GM21528 (cell line): Measurements from ENCODE around the gene ADARB2.

Experiments used
- ATAC-seq: cut with Tn5 transposase; IDR thresholded peaks from one replicate; pipeline ENCODE4 v1.9.1; 2021; ENCODE audit warnings: mild to moderate bottlenecking, moderate library complexity; ENCODE audit not compliant: unreplicated experiment, low FRiP score

ADARB2 gene

DNA sequence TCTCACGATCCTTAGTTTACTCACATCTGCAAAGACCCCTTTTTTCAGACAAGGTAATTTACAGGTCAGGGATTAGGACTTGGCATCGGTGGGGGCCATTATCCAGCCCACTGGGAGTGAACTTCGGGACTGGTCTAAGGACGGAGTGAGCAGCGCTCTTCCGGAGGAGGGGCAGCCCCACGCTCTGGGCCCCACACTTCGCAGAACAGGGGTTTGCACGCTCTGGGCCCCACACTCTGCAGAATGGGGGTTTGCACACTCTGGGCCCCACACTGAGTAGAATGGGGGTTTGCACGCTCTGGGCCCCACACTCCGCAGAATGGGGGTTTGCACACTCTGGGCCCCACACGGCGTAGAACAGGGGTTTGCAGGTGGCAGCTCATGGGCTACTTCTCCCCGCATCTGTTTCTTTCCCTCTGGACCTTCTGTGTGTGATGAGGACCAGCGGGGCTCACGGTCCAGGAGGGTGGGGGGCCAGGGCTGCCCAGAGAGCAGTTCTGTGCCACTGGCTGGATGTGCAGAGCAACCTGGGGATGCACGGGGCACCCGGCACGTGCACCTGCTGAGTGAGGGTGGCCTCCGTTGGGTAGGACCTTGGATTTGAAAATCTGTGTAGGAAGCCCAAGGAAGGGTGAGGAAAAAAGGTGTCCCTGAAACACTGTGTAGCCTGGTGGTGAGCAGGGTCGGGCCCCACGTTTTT lies 546.4 kb downstream of the ADARB2 start:
- ATAC-seq, result no peak

DNA sequence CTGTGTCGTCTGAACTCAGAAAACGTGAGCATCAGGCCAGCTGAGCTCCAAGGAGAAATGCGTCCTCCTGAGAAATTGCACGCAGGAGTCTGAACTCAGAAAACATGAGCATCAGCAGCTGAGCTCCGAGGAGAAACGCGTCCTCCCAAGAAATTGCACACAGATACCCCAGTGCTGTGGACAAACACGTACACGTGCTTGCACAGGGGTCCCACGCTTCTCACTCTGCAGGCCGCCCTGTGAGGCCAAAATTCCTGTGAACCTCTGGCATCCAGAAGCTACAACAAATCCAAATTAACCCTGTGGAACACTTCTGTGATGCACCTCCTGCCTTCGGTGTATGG lies 547.3 kb downstream of the ADARB2 start:
- no peak for ATAC-seq

DNA sequence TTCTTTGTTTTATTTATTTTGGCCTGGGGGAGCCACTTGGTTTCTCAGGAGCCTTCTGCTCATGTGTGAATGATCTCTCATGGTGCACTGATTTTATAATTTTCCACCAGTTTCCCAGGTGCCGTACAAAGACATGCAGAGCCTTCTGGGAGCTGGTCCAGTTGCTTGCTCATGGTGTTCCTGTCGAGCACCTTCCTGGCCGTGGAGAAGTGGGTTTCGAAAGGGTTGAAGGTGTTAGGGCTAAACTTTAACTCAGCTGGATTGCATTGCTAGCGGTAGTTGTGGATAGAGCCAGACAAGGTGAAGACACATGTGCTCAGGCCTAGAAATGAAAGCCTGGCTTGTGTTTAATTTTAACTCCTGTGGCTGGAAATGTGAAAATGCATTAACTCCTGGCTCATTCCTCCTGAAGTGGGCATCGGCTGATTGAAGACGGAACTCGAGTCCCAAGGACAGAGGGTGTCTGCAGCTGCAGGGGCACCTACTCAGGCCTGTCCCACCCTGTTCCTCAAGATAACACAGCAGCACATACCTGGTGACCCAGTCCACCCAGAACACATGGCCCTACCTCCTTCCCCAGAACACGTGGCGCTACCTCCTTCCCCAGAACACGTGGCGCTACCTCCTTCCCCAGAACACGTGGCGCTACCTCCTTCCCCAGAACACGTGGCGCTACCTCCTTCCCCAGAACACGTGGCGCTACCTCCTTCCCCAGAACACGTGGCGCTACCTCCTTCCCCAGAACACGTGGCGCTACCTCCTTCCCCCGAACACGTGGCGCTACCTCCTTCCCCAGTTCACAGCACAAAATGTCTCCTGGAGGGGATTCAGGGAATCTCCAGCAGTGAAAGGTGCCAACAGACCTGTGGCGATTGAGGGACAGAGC lies 547.9 kb downstream of the ADARB2 start:
- no peak for ATAC-seq

DNA sequence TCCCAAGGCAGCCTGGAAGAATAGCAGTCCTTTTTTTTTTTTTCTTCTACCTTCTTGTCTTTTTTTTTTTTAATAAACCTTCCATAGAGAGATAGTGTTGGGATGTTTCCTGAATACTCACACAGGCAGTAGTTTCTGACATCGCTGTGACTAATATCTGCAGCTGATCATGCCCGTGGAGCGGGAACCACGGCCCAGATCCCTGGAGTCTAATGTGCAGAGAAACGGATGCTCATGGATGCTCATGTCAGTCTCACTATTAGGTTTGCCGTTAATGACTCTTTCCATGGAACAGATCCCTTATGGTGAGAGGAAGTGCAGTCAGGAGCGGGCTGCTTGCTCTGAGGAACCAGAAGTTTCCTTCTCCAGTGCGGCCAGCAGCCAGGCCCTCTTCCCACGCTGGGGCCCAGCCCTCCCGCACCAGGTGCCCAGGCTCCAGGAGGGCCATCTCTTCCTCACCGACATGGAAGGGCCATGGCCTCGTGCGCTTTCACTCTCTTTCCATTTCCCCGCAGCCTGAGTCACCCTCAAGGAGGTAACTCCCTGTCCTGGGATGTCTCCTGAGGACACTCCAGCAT lies 548.7 kb downstream of the ADARB2 start:
- ATAC-seq, result no peak

DNA sequence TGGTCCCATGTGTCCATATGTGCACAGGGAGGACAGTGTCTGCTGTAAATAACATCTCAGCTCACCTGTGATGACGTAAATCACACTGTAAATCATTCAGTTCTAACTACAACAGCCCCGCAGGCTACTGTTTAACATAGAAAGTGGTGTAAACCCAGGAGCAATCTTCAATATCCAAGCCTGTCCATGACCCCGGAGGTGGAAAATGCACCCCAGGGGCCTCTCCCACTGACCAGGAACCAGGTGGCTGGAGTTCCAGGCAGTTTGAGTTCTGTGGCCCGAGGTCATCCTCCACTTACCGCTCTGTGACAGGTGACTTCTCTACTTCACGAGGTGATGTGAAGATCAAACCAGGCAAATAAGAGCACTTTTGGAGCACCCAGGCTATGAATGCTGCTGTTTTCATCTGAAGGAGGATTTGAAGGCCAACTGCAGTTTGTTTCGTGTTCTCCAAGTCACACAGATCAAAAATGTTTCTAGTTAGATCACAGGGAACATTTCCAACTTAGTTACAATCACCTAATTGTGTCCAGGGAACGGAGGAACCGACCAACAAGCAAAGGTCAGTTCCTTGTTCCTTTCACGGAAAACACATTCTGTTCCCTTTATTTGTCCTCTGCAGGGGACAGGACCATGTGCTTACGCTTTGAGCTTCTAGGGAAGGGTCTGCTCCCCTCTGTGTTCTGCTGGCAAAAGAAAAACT lies 549.3 kb downstream of the ADARB2 start:
- no peak for ATAC-seq

DNA sequence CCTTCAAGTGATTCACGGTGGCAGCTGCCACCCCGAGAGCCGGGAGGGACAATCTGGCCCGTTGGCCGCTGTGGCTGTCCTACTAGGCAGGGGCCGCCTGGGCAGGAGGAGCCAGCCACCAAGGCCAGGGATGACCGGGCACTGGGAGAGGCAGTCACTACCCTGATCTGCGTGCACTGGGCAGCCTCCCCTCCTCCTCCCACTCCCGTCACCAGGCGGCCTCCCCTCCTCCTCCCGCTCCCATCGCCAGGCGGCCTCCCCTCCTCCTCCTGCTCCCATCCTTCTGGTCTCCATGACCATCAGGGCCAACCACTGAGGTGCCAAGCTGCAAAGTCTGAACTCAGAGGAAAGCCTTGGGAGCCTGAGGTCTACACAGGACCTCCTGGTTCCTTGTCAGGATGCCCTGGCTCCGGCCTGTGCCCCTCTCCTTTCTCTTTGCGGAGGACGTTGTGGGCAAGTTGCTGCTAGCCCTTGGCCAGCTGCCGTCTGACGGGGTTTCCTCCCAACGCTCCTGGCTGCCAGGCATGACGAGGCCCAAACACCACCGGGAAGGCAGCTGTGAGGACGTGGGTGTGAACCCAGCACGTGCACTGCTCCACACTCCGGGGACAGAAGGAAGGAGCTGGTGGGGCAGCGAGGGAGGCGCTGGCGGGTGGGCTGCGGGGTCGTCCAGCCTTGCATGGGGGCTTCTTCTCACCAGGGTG lies 550.0 kb downstream of the ADARB2 start:
- no peak for ATAC-seq

DNA sequence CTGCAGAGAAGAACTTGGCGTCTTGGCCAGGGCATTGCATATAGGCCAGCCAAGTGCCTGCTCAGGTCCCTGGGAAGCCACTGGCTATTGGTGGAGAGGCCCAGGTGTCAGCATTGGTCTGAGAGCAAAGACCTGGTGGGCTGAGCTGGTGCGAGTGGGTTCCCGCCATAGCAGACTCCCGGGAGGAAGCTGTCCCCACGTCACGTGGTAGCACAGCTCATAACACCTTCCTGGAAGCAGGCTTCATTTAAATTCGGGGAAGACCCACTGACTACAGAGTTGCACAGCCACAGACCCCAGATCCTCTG lies 550.7 kb downstream of the ADARB2 start:
- ATAC-seq, result no peak

DNA sequence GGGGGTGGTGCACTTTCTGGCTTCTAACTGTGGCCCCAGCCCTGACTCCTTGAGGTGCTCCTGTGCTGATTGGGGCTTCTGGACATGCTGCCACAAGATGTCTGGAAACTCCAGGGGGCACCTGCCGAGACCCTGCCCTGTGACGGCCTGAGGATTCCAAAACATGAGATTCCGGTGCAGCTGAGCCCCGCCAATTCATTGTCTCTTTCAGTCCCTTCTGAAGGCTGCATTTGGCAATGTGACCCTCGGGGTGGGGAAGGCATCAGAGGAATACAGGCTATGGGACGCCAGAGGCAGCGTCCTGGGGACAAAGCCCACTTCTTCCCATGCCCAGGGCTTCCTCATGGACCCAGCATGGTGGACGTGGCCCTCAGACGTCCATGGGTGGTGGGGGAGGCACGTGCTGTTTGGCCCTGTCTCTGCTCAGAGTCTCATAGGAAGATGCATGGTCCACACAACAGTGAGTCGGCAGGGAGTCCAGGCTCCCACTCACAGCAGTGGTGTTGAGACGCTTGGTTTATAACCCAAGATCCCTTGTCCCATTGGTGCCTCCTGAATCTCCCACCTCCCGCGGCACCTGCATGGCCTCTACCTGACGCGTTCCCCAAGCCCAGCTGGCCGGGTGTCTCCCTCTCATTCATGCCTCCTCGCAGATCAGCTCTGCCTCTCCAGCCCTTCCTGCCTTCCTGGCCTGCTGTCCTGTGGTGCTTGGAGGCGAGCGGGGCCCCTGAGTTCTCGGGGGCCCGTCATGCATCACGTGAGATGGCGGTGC lies 551.2 kb downstream of the ADARB2 start:
- ATAC-seq, result no peak

DNA sequence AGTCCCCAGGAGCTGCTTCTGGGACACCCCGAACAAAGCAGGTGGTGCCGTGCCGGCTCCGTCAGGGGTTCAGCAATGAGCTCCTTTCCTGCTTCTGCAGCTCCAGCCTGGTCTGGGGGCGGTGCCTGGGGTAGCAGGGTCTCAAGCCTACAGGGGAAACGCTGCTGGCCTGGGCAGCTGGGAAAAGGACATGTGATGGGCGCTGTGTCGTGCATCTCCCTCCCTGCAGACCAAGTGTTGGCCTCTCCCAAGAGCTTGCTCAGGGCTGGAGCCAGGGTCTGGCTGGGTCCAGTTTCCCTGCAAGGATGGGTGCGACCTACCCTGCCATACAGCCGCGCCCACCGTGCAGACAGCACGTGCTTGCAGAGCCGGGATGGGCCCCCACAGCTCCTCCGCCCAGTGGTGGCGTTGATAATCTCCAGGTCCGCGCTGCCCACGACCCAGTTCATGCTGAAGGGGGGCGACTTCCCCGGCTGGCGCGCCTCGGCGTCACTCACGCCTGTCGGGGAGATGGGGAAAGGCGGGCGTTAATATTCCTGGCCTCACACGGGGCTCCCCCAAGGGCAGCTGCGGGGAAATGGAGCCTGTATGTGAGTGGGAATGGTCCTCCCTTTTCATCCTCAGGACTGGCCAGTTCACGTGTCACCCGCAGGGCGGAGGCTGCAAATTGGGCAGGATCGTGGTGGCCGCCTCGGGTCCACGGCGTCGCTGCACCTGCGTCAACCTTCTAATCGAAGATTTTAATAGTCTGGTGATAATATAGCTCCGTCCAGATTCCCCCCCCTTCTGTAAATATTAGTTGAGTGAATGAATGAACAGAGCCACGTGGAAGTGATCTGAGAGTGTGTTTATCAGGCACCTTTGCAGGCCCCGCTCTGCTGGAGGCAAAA lies 552.5 kb downstream of the ADARB2 start:
- no peak for ATAC-seq

DNA sequence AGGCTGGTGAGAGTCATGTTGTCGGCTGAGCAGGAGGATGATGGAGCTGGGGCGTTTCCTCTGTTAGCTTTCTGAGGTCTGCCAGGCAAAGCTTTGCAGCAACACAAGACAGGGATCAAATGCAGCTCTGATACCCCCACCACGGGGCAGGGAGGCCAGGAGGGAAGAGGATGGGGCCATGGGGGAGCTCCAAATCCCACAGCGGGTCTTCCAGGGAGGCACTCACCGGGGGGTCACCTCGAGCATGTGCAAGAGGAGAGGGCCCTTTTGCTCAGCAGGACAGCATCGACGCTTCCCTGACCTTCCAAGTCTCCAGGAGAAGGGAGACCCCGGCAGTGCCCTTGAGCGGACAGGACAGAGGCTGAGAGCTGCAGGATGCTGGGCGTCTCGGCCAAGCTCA lies 553.6 kb downstream of the ADARB2 start:
- no peak for ATAC-seq

DNA sequence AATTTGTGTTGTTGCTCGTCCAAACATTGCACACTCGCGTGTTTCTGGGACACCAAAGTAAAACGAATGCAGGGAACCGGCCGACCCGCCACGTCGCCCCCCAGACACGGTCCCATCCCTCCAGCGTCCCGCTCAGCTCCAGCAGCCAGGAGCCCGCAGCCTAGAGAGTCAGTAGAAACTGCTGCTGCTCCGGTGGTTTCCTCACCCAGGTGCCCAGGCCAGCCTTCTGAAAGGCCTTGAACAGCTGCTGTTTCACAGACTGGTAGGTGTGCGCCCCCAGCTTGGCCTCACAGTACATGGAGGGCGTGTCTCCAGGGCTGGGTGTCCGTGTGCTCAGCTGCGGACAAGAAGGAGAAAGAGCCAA lies 554.3 kb downstream of the ADARB2 start:
- no peak for ATAC-seq

DNA sequence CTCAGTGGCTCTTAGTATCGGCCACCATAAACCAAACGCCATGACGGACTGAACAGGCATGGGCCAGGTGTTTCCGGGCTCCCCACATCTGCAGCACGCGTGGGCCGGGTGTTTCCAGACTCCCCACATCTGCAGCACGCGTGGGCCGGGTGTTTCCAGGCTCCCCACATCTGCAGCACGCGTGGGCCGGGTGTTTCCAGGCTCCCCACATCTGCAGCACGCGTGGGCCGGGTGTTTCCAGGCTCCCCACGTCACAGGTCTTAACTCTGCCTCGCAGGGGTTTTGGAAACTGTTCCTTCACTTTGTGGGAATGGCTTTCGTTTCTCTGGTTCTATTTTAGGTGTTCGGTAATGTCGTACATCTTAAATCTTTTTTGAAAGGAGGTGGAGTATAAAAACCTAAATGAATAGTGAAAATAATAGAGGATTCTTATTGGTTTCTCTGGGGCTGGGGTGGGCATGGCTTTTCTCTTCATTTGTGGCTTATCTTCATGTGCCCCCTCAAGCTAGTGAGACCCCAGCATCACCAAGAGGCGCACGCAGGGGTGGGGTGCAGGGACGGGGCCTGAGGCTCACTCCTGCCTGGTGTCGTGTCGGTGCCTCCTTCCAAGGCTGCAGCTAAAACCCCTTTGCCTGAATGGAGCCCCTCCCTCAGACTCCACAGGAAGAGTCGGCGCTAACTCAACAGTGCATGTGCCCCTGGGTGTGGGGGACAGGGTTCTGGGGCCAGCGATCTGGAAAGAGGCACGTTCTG lies 554.9 kb downstream of the ADARB2 start:
- ATAC-seq, result no peak

DNA sequence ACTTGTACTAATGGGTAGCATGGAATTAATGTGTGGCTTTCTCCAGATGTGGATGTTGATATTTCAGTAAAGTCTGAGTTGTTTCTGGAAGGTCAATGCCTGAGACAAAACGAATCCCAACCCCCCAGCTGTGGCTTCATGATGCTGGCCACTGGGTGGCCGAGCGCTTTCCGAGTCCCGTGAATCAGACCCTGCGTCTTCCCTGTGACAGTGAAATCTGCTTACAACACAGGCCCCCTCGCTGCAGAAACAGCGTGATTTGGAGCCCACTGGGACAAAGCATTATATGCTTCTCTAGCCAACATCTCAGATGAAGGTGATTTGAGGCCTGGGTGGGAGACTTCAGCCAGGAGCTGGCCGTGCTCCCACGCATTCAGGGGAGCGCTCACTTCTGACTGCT lies 556.5 kb downstream of the ADARB2 start:
- ATAC-seq, result no peak

DNA sequence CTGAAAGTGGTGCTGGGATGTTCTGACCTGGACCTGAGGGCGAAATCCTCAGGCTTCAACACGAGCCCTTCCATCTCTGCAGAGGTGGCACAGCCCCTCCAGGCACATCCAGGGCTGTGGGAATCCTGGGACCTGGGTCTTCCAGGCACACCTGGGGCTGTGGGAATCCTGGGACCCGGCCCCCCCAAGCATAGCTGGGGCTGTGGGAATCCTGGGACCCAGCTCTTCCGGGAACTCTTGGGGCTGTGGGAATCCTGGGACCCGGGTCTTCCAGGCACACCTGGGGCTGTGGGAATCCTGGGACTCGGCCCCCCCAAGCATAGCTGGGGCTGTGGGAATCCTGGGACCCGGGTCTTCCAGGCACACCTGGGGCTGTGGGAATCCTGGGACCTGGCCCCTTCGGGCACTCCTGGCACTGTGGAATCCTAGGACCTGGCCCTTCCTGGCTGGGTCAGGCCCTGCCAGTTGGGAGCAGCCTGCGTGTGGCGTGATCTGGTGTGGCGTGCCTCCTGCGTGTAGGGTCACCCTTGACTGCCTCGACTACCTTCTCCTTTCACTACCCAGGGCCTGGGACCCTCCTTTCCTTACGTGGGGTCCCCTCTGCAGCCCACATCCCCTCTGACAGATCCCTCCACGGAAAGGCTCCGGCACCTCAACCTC lies 557.1 kb downstream of the ADARB2 start:
- ATAC-seq, result no peak

DNA sequence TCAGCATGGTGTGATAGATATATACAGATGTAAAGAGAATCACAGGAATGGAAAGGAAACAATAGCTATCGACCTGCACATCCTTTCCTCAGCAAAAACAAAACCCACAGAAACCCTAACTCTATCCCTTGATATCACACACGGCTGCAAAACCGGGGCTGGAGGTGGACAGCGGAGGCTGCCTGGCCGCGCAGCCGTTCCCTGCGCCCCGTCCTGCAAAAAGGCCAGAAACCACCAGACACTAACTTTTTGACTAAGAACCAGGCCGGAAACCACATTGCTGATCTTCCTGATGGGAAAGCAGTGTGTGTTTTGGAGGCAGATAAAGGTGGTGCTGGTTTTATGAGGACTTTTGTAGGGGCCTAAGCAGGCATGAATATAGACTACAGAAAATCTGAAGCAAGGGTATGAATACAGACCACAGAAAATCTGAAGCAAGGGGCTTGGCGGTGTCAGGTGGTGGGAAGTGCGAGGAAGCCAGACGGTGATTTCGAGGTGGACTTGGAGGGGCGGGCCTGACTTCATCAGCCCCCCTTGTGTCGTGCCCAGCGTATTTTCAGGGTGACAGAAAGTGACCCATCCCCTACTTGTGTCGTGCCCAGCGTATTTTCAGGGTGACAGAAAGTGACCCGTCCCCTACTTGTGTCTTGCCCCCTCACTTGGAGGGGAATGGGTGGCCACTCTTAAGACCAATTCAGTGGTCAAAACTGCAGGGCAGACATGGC lies 557.8 kb downstream of the ADARB2 start:
- ATAC-seq, result no peak

DNA sequence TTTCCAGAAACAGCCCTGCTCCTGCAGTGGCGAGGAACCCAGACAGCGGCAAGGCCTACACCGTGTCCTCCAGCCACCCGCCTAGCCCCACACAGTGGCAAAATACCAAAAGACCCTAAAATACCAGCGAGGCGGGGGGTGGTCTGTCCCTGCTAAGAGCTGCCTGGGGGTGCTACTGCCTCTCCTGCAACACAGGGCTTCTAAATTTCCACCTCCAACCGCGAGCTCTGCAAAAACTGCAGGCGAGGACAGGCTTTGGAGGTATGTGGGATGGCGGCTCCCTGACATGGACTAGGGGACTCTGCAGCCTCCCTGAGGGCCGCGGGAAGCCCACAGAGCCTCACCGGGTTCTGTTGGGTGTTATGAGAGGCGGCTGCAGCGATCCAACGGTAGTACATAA lies 558.8 kb downstream of the ADARB2 start:
- no peak for ATAC-seq

DNA sequence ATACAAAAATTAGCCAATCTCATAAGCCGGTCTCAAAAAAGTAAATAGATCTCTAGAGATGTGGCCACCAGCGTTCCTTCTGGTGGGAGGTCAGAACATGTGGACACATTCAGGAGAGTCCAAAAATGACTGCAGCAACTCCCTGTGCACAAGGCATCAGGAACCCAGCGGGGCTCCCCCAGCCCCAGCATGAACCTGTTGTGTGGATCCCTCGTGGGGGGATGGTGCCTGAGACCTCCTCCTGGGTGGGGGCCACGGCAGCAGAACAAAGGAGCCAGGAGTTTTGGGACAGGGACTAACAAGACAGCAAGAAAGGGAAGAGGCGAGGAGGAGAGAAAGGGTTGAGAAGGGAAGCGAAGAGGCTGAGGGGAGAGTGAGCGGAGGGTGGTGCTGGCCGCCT lies 559.4 kb downstream of the ADARB2 start:
- ATAC-seq, result no peak
